ENCODE measurements around the gene CCT6B. TPM values are rescaled to one million over a fixed set of nuclear protein-coding genes. Genes with fewer than 3 reads are reported as not detected.

The CCT6B gene
- total and polyA plus RNA-seq, 2 of the 13 experiments (the other 11 are each of a cell fraction or from before 2014, with no cell fraction given), result 0.41 to 1.4 TPM

- no peak for FAIRE-seq
- in situ Hi-C loops (cut with HindIII; ENCODE audit: extremely low pct_ligation_motif_present, low pct_unique_long_range_greater_than_20kb), result no loop called here
- H3K79me2 ChIP-seq (ENCODE audit: insufficient read depth, low read length), result peaks cover 20% of the 10 kb centered on the region
- H3K4me3 ChIP-seq (replicated peaks in 1 of 3; ENCODE audit: insufficient read depth in 1 of 3, low read depth in 2 of 3, low read length in 3 of 3), result no peak overlapping the region
- H3K4me2 ChIP-seq (ENCODE audit: low read depth, low read length), result no peak overlapping the region
- TF ChIP-seq NFE2L2 (IDR thresholded peaks at IDR 0.05; ENCODE audit: low read length) (no peak), CREM (IDR thresholded peaks at IDR 0.05) (no peak), CREM (CRISPR knock-in tag; IDR thresholded peaks at IDR 0.05) (no peak), ZNF629 (CRISPR knock-in tag; conservative IDR thresholded peaks at IDR 0.05) (no peak), CBX5 (CRISPR knock-in tag; IDR thresholded peaks at IDR 0.05; ENCODE audit: borderline replicate concordance) (no peak), CEBPG (CRISPR knock-in tag; IDR thresholded peaks at IDR 0.05) (no peak), ZNF619 (CRISPR knock-in tag; IDR thresholded peaks at IDR 0.05) (no peak), ZNF598 (CRISPR knock-in tag; IDR thresholded peaks at IDR 0.05; ENCODE audit: borderline replicate concordance) (no peak), ZNF703 (CRISPR knock-in tag; IDR thresholded peaks at IDR 0.05; ENCODE audit: borderline replicate concordance) (no peak), FOXM1 (CRISPR knock-in tag; IDR thresholded peaks at IDR 0.05) (no peak), TAF1 (CRISPR knock-in tag; IDR thresholded peaks at IDR 0.05) (no peak)
- TF ChIP-seq, protein P1, sequence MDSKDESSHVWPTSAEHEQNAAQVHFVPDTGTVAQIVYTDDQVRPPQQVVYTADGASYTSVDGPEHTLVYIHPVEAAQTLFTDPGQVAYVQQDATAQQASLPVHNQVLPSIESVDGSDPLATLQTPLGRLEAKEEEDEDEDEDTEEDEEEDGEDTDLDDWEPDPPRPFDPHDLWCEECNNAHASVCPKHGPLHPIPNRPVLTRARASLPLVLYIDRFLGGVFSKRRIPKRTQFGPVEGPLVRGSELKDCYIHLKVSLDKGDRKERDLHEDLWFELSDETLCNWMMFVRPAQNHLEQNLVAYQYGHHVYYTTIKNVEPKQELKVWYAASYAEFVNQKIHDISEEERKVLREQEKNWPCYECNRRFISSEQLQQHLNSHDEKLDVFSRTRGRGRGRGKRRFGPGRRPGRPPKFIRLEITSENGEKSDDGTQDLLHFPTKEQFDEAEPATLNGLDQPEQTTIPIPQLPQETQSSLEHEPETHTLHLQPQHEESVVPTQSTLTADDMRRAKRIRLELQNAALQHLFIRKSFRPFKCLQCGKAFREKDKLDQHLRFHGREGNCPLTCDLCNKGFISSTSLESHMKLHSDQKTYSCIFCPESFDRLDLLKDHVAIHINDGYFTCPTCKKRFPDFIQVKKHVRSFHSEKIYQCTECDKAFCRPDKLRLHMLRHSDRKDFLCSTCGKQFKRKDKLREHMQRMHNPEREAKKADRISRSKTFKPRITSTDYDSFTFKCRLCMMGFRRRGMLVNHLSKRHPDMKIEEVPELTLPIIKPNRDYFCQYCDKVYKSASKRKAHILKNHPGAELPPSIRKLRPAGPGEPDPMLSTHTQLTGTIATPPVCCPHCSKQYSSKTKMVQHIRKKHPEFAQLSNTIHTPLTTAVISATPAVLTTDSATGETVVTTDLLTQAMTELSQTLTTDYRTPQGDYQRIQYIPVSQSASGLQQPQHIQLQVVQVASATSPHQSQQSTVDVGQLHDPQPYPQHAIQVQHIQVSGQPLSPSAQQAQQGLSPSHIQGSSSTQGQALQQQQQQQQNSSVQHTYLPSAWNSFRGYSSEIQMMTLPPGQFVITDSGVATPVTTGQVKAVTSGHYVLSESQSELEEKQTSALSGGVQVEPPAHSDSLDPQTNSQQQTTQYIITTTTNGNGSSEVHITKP (CRISPR knock-in tag; IDR thresholded peaks at IDR 0.05; ENCODE audit: low read depth), result no peak
- TF ChIP-seq, protein P2, sequence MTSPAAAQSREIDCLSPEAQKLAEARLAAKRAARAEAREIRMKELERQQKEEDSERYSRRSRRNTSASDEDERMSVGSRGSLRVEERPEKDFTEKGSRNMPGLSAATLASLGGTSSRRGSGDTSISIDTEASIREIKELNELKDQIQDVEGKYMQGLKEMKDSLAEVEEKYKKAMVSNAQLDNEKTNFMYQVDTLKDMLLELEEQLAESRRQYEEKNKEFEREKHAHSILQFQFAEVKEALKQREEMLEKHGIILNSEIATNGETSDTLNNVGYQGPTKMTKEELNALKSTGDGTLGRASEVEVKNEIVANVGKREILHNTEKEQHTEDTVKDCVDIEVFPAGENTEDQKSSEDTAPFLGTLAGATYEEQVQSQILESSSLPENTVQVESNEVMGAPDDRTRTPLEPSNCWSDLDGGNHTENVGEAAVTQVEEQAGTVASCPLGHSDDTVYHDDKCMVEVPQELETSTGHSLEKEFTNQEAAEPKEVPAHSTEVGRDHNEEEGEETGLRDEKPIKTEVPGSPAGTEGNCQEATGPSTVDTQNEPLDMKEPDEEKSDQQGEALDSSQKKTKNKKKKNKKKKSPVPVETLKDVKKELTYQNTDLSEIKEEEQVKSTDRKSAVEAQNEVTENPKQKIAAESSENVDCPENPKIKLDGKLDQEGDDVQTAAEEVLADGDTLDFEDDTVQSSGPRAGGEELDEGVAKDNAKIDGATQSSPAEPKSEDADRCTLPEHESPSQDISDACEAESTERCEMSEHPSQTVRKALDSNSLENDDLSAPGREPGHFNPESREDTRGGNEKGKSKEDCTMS (CRISPR knock-in tag; conservative IDR thresholded peaks at IDR 0.05), result no peak
- BruUV-seq (replicated peaks), result no TSS peak
- ChIA-PET POLR2A (no interaction called here), CTCF (ENCODE audit: low intra/inter-chr PET ratio, low total read pairs) (no interaction called here)
- H3K9ac ChIP-seq (ENCODE audit: insufficient read depth, low read depth, low read length), result no peak overlapping the region
- DNase-seq (ENCODE audit: low spot score), result no peak
- 97% methylated on average over 2 of the region's 2 CpGs for WGBS (ENCODE audit: low lambda C conversion rate)
- H2AFZ ChIP-seq (ENCODE audit: low read length), result no peak overlapping the region
- intact Hi-C loops (cut with micrococcal nuclease; ENCODE audit: unreplicated experiment), result no loop called here
- H3K9me3 ChIP-seq (ENCODE audit: low read length), result no peaks in the 10 kb centered on the region
- peaks cover 24% of the 10 kb centered on the region for H3K4me1 ChIP-seq (ENCODE audit: insufficient read depth, low read length)
- no peak for ATAC-seq
- peaks cover 13 to 68% of the 10 kb centered on the region in 2 experiments for H3K36me3 ChIP-seq (replicated peaks in 1 of 2; ENCODE audit: control insufficient read depth in 1 of 2, insufficient read depth in 2 of 2, low read length in 2 of 2)
- no peaks in the 10 kb centered on the region for H4K20me1 ChIP-seq (ENCODE audit: insufficient read depth, low read length)
- no peaks in the 10 kb centered on the region for H3K27me3 ChIP-seq (ENCODE audit: control insufficient read depth in 1 of 2, insufficient read depth in 2 of 2, low read length in 2 of 2)
- no peak overlapping the region for H3K27ac ChIP-seq (ENCODE audit: extremely low read length, insufficient read depth, low read length)
Observed at GRCh38 chr17:34987232-34987631, 26.0 kb upstream of the CCT6B start.
